NCI-H510A treated with DMSO at 0.1 percent for 48 hours (cell line): ENCODE results near the gene METTL6.
"Not testable (repeated sequence)": the region's sequence is repeated elsewhere in the genome, so short reads cannot be mapped to it uniquely, and the experiment has no call there.

Experiments used
- DNase-seq: peaks from one replicate; lab custom pipeline; 2025; lab: John Stamatoyannopoulos, UW

The METTL6 gene, protein sequence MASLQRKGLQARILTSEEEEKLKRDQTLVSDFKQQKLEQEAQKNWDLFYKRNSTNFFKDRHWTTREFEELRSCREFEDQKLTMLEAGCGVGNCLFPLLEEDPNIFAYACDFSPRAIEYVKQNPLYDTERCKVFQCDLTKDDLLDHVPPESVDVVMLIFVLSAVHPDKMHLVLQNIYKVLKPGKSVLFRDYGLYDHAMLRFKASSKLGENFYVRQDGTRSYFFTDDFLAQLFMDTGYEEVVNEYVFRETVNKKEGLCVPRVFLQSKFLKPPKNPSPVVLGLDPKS

DNA sequence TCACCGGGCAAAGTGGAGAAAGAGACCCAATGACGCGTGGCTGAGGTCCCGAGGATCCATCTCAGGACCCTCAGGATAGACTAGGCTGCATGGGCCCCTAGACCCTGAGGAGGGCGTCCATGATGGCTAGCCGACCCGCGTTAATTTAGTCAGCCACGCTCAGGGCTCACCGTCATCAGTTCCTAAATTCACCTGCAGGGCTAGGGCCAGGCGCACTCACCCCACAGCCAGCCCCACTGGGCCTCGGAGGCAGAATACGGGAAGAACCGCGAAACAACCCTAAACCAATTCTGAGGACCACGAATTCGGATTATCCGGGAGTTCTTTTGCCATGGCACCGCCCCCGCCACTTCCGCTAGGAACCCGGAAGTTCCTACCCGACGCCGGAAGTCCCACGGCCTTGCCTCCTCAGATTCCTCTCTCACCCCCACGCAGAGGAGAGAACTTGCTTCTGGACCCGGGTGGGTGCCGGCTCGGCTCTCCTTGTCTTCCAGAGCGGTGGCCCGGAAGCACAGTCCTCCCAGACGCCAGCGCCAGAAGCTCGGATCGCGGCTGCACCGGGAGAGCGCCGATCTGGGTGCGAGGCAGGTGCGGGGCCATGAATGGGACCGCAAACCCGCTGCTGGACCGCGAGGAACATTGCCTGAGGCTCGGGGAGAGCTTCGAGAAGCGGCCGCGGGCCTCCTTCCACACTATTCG, at the start of gene METTL6, which contains the start of gene EAF1:
TSS of gene METTL6 (minus strand) at position 363 of the 699 bp plus-strand sequence. CDS start 1,033 bp downstream, outside the sequence.
TSS of gene EAF1 (plus strand) at position 417 of the 699 bp plus-strand sequence. CDS start at position 599, 182 bp downstream.
- peak; percentile 67 for DNase-seq

DNA sequence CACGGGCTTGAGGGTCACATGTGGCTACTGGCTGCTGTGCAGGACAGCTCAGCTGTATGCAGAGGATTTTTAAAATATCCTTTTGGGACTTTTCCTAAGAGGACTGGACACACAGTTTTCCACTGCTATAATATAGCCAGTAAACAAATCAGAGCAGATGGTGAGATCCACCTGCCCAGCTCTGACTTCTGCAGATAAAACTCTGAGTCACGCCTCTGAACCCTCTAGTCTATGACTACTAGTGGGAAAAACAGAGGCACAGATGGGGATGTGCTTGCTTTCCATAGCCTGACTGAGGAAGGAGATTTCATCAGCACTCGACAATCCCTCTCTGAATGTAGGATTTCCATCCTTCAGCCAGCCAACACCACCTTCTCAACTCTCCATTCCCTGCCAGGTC, 49.0 kb upstream of the METTL6 start:
- DNase-seq: no peak

DNA sequence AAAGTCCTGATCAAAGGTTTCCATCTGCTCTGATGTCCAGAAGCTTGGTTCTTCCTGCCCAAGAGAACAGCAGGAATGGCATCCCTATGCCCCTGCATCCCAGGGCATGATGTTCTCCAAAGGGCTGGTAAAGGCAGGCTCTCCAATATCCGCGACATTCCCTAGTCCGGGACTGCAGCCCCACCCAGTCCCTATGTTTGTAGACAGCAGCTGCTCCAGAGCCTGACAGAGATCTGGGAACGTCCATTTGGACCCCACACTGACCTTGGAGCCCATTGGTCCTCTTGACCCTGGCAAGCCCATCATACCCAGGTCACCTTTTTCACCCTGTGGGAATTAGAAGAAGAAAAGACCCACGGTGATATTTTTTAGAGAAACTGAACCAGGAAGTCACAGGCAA, 47.8 kb upstream of the METTL6 start:
- no peak for DNase-seq

DNA sequence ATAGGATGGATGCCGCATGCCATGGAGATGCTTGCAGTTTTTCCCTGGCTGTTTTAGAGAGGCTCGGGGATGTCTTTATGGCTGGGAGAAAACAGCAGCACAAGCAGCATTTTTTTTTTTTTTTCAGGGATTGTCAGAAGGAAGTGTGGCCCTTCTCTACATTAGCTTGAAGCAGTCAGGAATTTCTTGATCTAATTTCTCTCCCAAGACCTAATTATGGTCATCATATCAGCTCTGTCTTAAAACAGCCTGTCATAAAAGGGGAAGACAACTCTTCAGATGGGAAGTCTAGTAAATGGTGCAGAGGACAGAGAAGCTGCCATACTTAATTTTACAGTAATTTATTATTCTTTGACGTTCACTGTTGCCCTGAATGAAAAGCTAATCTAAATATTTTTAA, 44.5 kb upstream of the METTL6 start:
- no peak for DNase-seq

DNA sequence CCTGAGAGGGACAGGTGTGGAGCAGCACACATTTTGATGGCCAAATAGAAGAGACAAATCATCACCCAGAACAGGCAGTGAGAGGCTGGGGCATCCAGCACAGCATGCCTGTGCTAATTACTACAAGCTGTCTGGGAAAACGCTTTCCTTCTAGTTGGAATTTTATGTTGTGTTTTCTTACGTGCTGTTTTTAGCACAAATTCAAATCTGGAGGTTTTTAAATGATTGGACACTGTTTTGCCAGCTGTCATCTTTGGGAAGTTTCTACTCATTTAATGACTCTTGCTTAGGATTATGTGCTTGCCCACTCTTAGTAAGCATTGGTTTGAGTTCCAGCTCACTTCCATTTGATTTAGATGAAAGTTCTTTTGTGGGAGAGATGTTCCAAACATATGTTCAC, 43.5 kb upstream of the METTL6 start:
- no peak for DNase-seq

DNA sequence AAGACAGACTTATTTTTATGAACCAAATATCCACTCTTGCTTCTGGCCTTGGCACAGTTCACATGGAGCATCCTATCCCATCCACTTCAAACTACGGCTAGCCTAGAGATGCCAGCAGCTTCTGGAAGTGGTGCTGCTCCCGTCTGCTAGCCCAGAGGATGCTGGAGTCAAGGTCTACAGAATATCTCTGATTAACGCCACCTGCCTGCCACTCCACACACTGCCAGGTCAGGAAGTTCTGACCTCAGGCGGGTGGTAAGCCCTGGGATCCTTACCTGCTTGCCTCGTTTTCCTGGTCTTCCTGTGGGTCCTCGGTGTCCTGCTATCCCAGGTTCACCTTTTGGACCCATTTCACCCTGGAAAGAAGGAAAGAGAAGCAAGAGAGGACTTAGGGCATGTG, 42.9 kb upstream of the METTL6 start:
- no peak for DNase-seq

DNA sequence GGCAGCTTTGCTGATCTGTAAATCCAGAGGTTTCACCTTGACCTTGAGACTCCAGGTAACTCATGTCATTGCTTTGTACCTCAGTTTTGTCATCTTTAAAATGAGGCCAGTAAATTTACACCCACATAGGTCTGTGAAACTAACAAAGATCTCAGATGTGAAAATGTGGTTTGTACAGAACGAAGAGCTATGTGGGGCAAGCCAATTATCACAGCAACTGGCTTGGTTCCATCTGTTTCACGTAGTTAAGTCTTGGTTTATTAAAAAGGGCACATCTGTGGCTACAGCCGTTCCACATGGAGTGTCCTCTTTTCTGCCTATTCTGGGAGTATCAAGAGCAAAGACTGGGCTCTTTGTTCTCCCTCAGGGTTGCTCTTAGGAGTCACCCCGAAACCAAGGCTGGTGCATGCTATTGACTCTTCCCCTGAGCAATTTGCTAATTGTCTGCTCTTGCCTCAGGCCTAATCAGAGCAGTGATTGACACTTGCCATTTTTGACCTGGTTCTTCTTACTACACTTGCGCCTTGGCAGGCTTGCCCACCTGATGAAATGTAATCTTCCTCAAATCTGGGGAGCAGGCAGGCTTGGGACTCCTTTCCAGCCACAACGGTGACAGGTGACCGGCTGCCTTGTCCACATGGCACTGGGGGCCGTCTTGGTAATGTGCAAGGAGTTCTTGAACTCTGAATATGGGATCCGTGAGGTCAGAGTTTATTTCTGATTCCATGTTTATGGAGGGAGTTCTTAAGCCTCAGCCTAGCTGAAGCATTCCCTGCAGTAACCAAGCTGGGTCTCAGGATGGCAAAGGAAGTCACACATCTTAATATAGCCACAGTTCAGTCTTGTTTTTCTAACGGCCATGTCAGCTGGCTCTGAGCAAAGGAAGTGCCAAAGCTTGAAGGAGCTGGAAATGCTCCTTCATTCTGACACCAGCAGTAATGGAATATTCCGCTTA, 40.2 kb upstream of the METTL6 start:
- no peak for DNase-seq

DNA sequence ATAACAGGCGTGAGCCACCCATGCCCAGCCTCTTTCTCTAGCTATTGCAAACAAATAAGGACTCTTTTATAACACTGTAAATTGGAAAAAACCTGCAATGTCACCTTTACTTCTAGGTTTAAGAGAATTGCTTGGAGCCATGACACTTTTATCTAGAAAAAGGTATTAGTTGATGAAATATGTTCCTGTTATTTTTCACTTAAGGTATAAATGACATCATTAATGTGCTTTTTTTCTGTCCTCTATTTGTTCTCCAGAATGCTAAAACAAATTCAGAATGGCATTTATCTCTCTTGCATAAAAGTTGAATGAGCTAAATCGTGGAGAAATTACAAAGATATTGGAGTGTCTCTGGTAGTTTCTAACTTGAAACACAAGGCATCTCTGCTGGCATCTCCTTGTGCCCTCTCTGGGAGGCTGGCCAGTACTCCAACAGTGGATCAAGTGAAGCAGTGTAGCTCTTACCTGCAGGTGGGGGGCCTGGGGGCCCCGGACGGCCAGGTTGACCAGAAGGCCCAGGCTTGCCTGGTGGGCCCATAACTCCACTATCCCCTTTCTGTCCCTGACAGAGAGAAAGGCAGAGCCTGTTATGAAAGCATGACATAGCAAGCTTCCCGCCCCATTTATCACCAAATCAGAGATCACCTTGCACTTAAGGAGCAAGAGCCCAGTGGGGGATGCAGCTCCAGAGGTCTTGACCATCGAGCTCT, 38.7 kb upstream of the METTL6 start:
- DNase-seq: no peak

DNA sequence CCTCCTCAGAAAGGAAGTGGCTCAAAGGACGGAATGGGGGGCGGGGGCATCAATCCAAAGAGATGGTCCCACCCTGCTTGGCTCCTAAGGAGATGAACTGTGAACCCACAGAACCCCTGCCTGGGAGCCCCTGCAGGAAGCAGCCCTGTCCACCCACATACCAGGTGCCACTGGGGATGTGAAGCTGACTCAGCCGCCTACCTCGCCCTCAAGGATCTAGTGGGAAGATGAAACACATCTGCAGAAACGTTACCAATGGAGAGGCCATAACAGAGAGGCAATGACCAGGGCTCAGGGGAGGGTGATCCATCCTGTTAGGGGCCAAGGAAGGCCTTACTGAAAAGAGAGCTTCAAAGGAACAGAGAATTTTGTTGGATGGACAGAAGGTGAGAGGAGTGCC, 35.1 kb upstream of the METTL6 start:
- DNase-seq: no peak

DNA sequence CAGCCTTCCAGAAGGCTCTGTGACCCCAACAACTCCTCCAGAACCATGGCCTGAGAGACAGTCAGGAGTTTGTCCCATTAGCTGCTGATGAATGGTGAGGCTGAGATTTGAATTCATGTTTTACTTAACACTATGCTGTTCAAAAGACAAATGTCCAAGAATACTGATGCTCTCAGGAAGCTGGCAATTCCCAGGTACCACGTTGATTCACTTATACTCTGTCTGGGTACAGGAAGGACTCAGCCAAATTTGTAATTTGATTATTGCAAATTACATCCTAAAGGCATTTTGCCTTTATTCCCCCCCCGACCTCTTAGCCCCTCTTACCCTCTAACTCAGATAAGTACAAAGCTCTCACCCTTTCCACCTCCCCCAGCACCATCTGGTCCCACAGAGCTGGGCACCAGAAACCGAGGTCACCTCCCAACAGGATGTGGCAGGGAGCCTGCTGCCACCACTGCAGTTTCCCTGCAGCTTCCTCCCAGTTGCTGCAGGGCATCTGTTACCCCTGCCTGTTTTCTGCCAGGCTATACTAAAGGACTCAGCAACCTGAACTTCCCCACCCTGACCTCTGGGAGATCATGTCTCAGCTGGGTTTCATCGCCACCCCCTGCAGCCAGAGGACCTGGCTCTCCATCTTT, 33.7 kb upstream of the METTL6 start:
- DNase-seq: no peak

DNA sequence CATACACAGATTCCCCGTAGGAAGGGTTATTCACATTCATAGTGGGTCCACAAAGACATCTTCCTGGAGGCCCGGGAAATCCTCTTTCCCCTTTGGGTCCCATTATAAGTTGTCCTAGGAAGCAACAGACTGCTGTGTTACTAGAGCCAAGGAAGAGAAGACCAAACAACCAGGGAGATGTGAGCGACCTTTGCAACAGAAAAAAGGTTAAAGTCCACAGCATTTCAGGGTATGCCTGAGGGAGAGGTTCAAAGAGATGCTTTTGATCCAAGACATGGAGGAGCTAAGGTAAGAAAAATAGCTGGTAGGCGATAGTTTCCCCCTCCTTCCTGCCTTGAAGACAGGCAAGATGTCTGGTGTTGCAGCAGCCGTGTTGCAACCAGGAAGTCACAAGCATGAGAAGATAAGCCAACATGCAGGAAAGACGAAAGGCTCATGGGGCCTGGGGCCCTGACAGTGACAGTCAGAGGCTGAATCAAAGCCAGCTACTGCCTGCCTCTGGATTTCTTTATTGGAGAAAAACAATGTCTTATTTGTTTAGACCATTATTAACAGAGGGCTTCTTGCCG, 31.0 kb upstream of the METTL6 start:
- DNase-seq: no peak

DNA sequence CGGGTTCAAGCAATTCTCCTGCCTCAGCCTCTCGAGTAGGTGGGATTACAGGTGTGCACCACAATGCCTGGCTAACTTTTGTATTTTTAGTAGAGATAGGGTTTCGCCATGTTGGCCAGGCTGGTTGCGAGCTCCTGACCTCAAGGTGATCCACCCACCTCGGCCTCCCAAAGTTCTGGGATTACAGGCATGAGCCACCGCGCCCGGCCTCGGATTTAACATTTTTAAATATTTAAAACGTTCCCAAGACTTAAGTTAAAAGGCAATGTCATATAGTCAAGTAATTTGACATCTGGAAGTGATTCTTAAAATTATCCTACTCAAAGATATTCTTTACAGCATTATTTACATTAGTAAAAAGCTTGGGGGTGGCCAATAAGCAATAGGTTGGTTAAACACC, 29.6 kb upstream of the METTL6 start:
- not testable (repeated sequence) for DNase-seq

DNA sequence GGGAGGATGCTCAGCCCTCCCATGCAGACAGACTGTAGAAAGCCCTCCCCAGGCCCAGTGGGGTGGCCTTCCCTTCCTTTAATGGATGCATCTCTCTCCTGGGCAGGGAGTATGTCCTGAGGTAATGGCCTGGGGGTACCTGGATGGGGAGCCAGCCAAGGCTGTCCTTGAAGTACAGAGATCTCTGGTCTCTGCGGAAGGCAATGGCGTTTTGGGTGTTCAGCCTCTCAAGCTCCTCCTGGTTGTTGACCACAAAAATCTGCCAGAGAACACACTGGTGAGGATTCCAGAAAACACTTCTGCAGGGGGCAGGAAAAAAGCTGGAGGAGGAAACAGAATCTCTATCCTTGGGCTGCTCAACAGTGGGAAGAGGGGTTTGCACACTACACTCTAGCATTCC, 29.0 kb upstream of the METTL6 start:
- no peak for DNase-seq

DNA sequence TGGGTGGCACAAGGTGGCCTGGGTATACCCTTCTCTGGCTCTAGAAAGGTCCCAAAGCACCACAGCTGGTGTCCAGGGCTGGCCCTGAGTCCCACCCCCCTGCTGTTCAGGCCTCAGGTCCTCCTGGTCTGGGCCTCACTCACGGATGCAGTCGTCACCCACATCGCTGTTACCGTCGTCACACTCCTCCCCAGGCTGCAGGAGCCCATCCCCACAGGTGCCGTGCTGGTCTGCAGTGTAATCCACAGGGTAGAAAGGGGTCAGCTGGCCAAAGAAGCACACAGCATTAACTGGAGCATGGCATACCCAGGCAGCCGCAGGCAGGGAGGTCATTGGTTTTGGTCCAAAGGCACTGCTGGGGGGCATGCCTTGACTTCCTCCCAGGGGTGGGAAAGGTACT, 28.4 kb upstream of the METTL6 start:
- no peak for DNase-seq

DNA sequence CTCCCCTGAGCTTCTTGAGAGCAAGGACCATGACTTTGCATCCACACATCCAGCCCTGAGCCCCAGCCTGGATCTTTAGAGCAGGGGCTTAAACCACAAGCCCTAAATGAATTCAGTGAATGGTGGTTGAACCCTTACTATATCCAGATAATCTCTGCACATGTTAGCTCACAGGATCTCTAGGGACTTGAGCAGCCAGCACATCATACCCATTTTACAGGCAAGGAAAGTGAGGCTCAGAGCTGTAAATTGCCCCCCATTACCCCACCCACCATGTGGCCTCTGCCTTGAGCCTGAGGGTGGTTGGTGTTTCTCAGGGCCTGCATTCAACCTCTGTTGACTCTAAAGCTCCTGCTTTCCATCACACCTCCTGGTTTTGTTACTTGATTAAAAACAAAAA, 27.6 kb upstream of the METTL6 start:
- no peak for DNase-seq

DNA sequence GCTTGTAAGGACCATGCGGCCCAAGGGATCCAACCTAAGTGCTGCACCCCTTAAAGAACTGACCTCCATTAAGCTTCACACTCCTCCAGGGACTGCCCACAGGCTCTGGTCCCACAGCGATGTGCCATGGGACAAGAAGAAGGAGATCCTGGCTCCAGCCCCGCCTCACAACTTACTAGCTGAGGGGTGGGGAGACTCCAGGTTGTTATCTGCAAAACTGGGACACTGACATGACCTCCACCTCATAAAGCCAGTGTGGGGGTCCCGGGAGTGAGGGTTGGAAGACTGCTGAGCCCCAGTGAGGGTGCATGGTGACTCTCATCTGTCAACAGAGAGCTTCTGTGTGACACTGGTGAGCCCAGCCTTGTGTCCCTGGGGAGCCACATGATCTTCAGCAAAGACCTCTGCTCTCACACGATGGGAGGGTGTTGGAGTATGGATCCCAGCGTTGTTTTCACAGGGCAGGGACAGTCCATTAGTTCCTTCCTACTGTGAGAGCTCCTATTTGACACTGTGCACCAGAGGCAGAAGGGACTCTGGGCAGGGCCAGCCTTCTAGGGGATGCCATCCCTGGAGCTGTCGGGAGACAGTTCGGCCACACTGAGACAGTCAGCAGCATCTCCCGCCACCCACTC, 26.8 kb upstream of the METTL6 start:
- DNase-seq: no peak

DNA sequence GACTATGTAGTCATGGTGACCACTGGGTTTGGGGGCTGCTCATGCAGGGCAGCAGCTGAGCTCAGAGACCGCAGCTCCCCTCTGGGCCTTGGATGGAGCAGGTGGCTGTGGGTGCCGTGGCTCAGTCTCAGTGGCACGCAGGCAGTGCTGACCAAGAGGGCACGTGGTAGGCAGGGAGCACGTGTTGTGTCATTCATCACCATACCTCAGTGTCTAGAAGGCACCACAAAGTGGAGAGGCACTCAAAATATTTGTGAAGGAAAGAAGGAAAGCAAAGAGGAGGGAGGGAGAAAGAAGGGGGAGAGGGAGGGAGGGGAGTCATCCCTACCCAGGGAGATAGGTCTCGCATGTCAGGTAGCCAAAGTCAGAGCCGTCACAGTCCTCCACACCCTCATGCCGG, 26.2 kb upstream of the METTL6 start:
- DNase-seq: no peak

DNA sequence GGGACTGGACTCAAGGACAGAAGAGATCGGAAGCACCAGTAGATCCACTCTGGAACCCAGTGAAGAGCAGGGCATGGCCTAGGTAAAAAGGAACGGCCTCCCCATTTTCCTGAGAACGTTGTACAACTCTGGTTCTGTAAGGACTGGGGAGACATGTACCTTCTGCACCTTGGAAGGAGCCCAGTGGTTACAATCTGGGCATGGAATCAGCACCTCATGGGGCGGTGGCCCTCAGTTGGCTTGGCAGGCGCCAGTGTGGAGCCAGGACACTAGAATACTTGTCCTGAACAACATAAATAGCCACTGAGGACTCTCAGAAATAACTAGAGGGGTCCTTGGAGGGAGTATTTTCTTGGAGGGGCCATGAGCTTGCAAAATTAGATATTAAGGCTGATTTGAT, 25.6 kb upstream of the METTL6 start:
- no peak for DNase-seq

DNA sequence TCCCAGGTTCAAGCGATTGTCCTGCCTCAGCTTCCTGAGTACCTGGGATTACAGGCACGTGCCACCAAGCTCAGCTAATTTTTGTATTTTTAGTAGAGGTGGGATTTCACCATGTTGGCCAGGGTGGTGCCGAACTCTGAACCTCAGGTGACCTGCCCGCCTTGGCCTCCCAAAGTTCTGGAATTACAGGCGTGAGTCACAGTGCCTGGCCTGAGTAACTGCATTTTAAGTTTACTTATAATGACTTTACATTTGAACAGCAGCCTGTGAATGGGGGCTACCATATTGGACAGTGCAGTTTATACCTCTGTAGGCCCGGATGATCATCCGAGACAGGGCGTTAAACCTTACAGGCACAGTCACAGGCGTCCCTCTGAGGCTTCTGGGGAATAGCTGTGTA, 24.8 kb upstream of the METTL6 start:
- no peak for DNase-seq
